SK-N-MC (cell line): ENCODE results near the gene MDM4.

Experiments used
- EZH2 ChIP-seq: fragments of 200-600 bp; sonication (generic); IDR thresholded peaks from one replicate; pipeline ENCODE4 v1.6.1; 2017; ENCODE audit warnings: antibody characterized with exemption
- POLR2AphosphoS5 ChIP-seq: IDR thresholded peaks from 2 replicates; pipeline ENCODE4 v1.6.1; 2012; ENCODE audit warnings: mild to moderate bottlenecking, low read depth, low read length, borderline replicate concordance

DNA sequence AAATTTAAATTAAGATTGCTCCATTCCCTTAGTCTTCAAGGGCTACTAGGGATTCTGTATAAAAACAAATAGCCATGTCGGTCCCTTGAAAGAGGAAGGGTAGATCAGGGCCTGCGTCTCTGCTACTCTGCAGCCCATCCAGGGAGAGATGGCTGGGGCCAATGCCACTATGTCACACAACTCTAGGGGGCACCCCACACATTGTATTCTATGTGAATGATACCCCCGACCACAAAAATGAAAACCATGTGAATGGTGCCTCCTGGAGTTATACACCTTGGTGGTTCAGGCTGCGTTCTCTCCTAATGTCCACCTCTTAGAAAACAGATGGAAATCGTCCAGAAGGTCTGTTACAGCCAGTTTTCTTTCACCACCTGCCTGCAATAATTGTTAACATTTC lies 39.6 kb upstream of the MDM4 start:
- TF ChIP-seq EZH2 (no peak), POLR2AphosphoS5 (no peak)
